Ascending aorta (tissue), 2 donors: ENCODE measurements around the gene NCAPG2. TPM values are rescaled to one million over a fixed set of nuclear protein-coding genes. Genes with fewer than 3 reads are reported as not detected.

Experiments
- DNase-seq, 2 donors: peaks; one replicate each; pipeline ENCODE4 v3.0.0-alpha.2; 2019; ENCODE audit warnings: low spot score in 2 of 2
- H3K27ac ChIP-seq, 2 donors: fragments of 200-600 bp; sonication (generic); one replicate each; pipeline ENCODE4 v1.5.1; 2016 to 2017; ENCODE audit warnings: mild to moderate bottlenecking in 1 of 2
- H3K27me3 ChIP-seq: fragments of 200-600 bp; sonication (generic); one replicate; pipeline ENCODE4 v1.5.1; 2017
- H3K36me3 ChIP-seq, 2 donors: fragments of 200-600 bp; sonication (generic); one replicate each; pipeline ENCODE4 v1.5.1; 2016
- H3K4me1 ChIP-seq, 2 donors: fragments of 200-600 bp; sonication (generic); one replicate each; pipeline ENCODE4 v1.5.1; 2016 to 2017; ENCODE audit warnings: mild to moderate bottlenecking in 1 of 2
- H3K4me3 ChIP-seq, 2 donors: fragments of 200-600 bp; sonication (generic); one replicate each; pipeline ENCODE4 v1.5.1; 2016 to 2017; ENCODE audit warnings: mild to moderate bottlenecking in 1 of 2
- H3K9me3 ChIP-seq, 2 donors: fragments of 200-600 bp; sonication (generic); one replicate each; pipeline ENCODE4 v1.5.1; 2016
- CTCF ChIP-seq, 3 experiments: fragments of 200-600 bp in 2 of 3; fragments of 450-650 bp in 1 of 3; sonication (generic) in 2 of 3; IDR thresholded peaks; one replicate each; pipeline ENCODE4 v1.5.1; 2016 to 2019; ENCODE audit warnings: antibody characterized with exemption in 3 of 3, mild to moderate bottlenecking in 1 of 3, moderate library complexity in 1 of 3
- intact Hi-C: fragments of 100-400 bp; cut with DNase I; formaldehyde crosslinking; loops from one replicate; pipeline ENCODE4 v1.15.1; 2023
- total RNA-seq: library from RNA; depleted of rRNA; stranded (reverse); fragments of >200 nt; gene quantifications from one replicate; pipeline ENCODE4 v1.1.0, GENCODE V29; 2016

The NCAPG2 gene
- total RNA-seq, 1 donor from 2014 or later, result 1.6 TPM

GRCh38 chr7:158749396-158749795 is 44.8 kb upstream of the NCAPG2 start:
- no peaks in the 10 kb centered on the region for H3K27me3 ChIP-seq
- intact Hi-C loops, result no loop called here
- no peak overlapping the region for H3K27ac ChIP-seq
- no peaks in the 10 kb centered on the region for H3K4me1 ChIP-seq
- TF ChIP-seq CTCF (IDR thresholded peaks at IDR 0.05), result no peak
- peaks cover 51 to 72% of the 10 kb centered on the region in 2 donors for H3K36me3 ChIP-seq
- H3K9me3 ChIP-seq, result no peaks in the 10 kb centered on the region
- no peak for DNase-seq
- H3K4me3 ChIP-seq, result no peak overlapping the region

- no peaks in the 10 kb centered on the region for H3K27me3 ChIP-seq
- H3K36me3 ChIP-seq, result peaks cover 53 to 72% of the 10 kb centered on the region in 2 donors
- no peak overlapping the region for H3K4me3 ChIP-seq
- H3K4me1 ChIP-seq, result no peaks in the 10 kb centered on the region
- intact Hi-C loops, result no loop called here
- H3K27ac ChIP-seq, result no peak overlapping the region
- no peak for TF ChIP-seq CTCF (IDR thresholded peaks at IDR 0.05)
- DNase-seq, result no peak
- no peaks in the 10 kb centered on the region for H3K9me3 ChIP-seq
Measured at GRCh38 chr7:158748335-158748734, 43.7 kb upstream of the NCAPG2 start.

- no peak for DNase-seq
- Histone ChIP-seq H3K9me3 (no peaks in the 10 kb centered on the region), H3K27me3 (no peaks in the 10 kb centered on the region), H3K4me1 (no peaks in the 10 kb centered on the region), H3K4me3 (no peak overlapping the region), H3K36me3 (peaks cover 57 to 76% of the 10 kb centered on the region in 2 donors), H3K27ac (no peak overlapping the region)
- no peak for TF ChIP-seq CTCF (IDR thresholded peaks at IDR 0.05)
- intact Hi-C loops, result no loop called here
Measured at GRCh38 chr7:158747408-158747807, 42.8 kb upstream of the NCAPG2 start.

GRCh38 chr7:158746957-158747356 is 42.4 kb upstream of the NCAPG2 start:
- Histone ChIP-seq H3K9me3 (no peaks in the 10 kb centered on the region), H3K36me3 (peaks cover 61 to 80% of the 10 kb centered on the region in 2 donors)
- intact Hi-C loops, result no loop called here

GRCh38 chr7:158745057-158745715 is 40.6 kb upstream of the NCAPG2 start:
- peaks cover 74 to 94% of the 10 kb centered on the region in 2 donors for H3K36me3 ChIP-seq
- H3K4me1 ChIP-seq, result no peaks in the 10 kb centered on the region

More at GRCh38 chr7:158746957-158747356, 42.4 kb upstream of the NCAPG2 start:
- DNase-seq, result no peak
- Histone ChIP-seq H3K27me3 (no peaks in the 10 kb centered on the region), H3K4me1 (no peaks in the 10 kb centered on the region), H3K27ac (no peak overlapping the region), H3K4me3 (no peak overlapping the region)
- no peak for TF ChIP-seq CTCF (IDR thresholded peaks at IDR 0.05)

More at GRCh38 chr7:158745057-158745715, 40.6 kb upstream of the NCAPG2 start:
- Histone ChIP-seq H3K4me3 (no peak overlapping the region), H3K27me3 (no peaks in the 10 kb centered on the region), H3K27ac (no peak overlapping the region), H3K9me3 (no peaks in the 10 kb centered on the region)
- intact Hi-C loops, result no loop called here
- no peak for TF ChIP-seq CTCF (IDR thresholded peaks at IDR 0.05)
- DNase-seq, result no peak
